IPS-18a (cell line): ENCODE data around the gene FAM20C.

Experiments
- H3K27ac ChIP-seq: one replicate; pipeline ENCODE4 v1.5.1; 2013; ENCODE audit warnings: low read length
- H3K27me3 ChIP-seq: one replicate; pipeline ENCODE4 v1.6.1; 2013; ENCODE audit warnings: mild to moderate bottlenecking, low read length; ENCODE audit not compliant: control insufficient read depth, insufficient read depth
- H3K36me3 ChIP-seq: one replicate; pipeline ENCODE4 v1.6.1; 2013; ENCODE audit warnings: low read depth, low read length; ENCODE audit not compliant: control insufficient read depth
- H3K4me1 ChIP-seq: one replicate; pipeline ENCODE4 v1.6.1; 2013; ENCODE audit warnings: low read depth, low read length; ENCODE audit not compliant: control insufficient read depth
- H3K4me3 ChIP-seq: one replicate; pipeline ENCODE4 v1.5.1; 2013; ENCODE audit warnings: low read length
- H3K9ac ChIP-seq: one replicate; pipeline ENCODE4 v1.6.1; 2013; ENCODE audit warnings: mild to moderate bottlenecking, low read length, moderate library complexity
- H3K9me3 ChIP-seq: one replicate; pipeline ENCODE4 v1.6.1; 2013; ENCODE audit warnings: low read depth, low read length; ENCODE audit not compliant: control insufficient read depth

FAM20C gene

DNA sequence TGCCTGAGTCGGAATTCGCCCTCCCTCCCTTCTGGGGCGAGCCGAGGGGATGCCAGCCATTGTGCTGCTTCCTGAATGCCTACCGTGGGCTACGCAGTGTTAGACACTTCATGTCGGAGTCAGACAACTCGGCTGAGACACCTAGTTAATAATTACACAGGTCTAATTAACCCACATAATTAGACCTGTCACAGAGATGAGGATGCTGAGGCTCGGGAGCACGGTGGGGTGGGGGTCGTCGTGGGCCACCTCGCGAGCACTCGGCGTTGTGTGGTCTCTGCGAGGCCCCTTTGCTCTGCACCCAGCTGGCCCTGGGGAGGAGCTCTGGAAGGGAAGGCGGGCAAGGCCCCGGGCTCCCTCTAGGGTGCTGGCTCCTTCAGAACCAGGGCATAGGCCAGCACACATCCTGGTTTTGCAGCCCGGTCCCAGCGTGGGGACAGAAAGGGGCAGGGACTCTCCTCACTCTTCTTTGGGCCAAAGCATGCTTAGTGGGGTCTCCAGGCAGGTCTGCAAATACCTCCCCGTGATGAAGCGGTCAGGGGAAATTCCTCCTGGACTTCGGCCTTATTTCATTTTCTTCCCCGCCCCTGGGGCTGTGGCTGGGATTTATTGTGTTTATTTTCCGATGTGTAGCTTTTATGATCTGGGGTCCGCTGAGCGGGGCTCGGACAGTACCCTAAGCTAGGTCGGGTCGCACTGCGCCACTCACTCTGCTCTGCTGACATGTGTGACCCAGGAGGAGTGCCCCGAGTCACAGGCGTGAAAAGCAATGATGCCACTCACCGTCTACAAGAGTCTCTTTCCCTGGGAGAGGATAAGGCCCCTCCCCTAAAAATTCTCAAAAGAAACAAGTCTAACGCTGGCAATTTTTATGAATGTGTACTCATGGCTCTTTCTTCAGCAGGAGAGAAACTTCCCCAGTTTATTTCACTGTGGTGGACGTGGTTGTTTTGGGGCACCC, 92.7 kb downstream of the FAM20C start:
- H3K36me3 ChIP-seq = no peaks in the 10 kb centered on the region
- H3K27me3 ChIP-seq = peaks cover 30% of the 10 kb centered on the region
- no peak overlapping the region for H3K9ac ChIP-seq
- H3K4me3 ChIP-seq = no peak overlapping the region
- no peaks in the 10 kb centered on the region for H3K9me3 ChIP-seq
- no peak overlapping the region for H3K27ac ChIP-seq
- no peaks in the 10 kb centered on the region for H3K4me1 ChIP-seq

DNA sequence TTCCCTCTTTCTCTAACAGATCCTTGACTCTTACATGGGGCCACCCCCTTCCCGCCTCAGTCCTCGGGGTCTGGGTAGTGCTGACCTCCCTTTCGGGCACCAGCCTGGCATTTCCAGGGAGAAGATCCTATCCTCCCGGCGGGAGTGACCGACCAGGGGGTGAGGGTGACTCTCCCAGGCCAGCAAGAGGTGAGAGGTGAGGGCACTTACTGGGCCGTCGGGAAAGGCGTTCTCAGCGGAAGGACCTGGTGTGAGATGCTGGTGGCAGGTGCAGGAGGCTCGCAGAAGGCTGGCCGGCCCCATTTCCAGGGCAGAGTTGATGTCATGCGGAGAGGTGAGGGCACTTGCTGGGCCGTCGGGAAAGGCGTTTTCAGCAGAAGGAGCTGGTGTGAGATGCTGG, 93.4 kb downstream of the FAM20C start:
- Histone ChIP-seq H3K9me3 (no peaks in the 10 kb centered on the region), H3K9ac (no peak overlapping the region), H3K27me3 (peaks cover 37% of the 10 kb centered on the region), H3K36me3 (no peaks in the 10 kb centered on the region), H3K4me1 (no peaks in the 10 kb centered on the region), H3K4me3 (no peak overlapping the region), H3K27ac (no peak overlapping the region)

DNA sequence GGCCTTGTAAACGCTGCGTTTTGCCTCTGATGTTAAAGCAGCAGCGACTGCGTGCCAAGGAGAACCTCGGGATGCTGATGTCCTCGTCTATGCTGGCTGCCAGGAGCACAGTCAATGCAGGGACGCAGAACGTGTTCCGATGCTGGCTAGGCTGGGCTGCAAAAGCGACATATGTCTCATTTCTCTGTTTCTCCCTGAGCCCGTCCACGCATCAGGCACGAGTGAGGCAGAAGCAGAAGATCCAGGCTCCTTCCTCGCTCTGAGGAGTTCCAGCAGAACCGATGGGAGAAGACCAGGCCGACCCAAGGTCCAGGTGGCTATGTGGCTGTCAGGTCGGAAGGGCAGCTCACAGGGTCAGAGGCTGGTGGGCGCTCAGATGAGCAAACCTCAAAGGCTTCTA, 93.9 kb downstream of the FAM20C start:
- Histone ChIP-seq H3K9me3 (no peaks in the 10 kb centered on the region), H3K27me3 (peaks cover 42% of the 10 kb centered on the region), H3K4me1 (no peaks in the 10 kb centered on the region), H3K27ac (no peak overlapping the region), H3K9ac (no peak overlapping the region), H3K4me3 (no peak overlapping the region), H3K36me3 (no peaks in the 10 kb centered on the region)

DNA sequence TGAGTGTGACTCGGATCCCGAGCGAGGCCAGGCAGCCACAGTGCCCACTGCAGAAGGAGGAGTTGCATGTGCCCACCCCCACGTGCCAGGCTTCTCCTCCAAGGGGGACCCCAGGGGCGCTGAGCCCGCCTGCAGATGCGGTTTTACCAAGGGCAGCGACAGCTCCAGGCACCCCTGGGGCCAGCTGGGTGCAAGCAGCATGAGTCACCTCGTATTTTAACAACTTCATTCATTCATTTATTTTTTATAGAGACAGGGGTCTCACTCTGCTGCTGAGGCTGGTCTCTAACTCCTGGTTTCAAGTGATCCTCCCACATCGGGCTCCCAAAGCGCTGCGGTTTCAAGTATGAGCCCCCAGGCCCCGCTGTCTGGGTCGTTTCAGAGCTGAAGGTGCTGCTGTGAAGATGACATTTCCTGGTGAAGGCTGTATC, 96.3 kb downstream of the FAM20C start:
- Histone ChIP-seq H3K4me1 (no peaks in the 10 kb centered on the region), H3K9ac (no peak overlapping the region), H3K36me3 (no peaks in the 10 kb centered on the region), H3K27ac (no peak overlapping the region), H3K4me3 (no peak overlapping the region), H3K9me3 (no peaks in the 10 kb centered on the region), H3K27me3 (peaks cover 65% of the 10 kb centered on the region)

DNA sequence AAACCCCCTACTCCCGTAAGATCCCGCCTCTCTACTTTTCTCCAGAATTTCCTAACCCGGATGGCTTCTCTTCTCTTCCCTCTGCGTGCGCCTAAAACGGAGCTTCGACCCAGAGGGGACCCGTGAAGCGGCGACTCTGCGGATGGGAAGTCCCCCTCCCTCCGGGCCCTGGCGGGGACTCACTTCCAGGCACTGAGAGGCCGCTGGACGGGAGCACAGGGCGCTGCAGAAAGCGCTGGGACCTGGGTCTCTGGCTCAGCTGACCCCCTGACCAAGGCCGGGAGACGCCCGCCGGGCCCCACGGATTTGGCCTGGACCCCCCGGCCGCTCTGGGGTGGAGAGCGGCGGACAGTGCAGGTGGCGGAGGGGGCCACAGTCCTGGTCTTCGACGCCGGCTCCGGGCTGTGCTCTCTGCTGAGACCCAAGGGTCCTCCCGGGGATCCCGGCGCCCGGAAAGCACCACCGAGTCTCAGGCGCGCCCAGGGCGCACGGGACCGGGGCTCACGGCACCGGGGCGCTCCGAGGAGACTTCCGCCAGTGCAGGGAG, 96.9 kb downstream of the FAM20C start:
- Histone ChIP-seq H3K4me3 (no peak overlapping the region), H3K36me3 (no peaks in the 10 kb centered on the region), H3K4me1 (no peaks in the 10 kb centered on the region), H3K27me3 (peaks cover 65% of the 10 kb centered on the region), H3K27ac (no peak overlapping the region), H3K9ac (no peak overlapping the region), H3K9me3 (no peaks in the 10 kb centered on the region)

DNA sequence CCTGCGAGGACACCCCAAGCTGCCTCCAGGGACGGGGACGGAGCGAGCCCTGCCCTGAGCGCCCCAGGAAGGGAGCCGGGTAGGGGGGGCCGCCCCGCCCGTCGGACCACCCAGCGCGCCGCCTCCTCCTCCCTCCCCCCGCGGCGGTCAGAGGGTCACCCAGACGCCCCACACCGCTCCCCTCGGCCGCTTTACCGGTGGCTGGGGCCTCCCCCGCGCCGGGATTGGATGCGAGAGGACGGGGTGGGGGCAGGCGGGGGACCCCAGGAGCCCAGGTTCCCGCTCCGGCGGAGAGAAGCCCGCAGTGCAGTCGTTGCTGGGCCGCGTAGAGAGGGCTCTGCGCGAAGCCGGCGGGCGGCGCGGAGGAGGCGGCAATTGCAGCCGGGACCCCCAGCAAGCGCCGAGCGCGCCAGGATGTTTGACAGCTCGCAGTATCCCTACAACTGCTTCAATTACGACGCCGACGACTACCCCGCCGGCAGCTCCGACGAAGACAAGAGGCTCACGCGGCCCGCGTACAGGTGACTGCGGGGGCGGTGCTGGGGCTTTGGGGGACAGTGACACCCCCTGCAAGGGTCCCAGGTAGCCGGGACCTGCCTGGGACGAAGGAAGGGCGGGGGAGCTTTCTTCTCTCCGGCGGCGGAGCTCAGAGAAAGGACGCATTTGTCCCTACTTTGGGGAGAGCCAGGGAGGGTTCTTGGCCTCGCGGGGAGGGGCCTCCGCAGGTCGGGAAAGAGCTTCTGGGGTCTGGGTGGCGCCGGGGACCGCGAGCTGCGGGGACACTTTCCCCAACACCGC, 97.6 kb downstream of the FAM20C start, which contains the start of gene FOXL3:
Gene FOXL3 (plus strand): TSS at position 415 of the 798 bp plus-strand sequence. CDS start 0 bp downstream, at position 415.
- no peaks in the 10 kb centered on the region for H3K4me1 ChIP-seq
- H3K9ac ChIP-seq = no peak within 1 kb of the TSS
- peaks cover 65% of the 10 kb centered on the region for H3K27me3 ChIP-seq
- H3K4me3 ChIP-seq = no peak within 1 kb of the TSS
- H3K9me3 ChIP-seq = no peaks in the 10 kb centered on the region
- no peaks in the 10 kb centered on the region for H3K36me3 ChIP-seq
- no peak within 1 kb of the TSS for H3K27ac ChIP-seq

DNA sequence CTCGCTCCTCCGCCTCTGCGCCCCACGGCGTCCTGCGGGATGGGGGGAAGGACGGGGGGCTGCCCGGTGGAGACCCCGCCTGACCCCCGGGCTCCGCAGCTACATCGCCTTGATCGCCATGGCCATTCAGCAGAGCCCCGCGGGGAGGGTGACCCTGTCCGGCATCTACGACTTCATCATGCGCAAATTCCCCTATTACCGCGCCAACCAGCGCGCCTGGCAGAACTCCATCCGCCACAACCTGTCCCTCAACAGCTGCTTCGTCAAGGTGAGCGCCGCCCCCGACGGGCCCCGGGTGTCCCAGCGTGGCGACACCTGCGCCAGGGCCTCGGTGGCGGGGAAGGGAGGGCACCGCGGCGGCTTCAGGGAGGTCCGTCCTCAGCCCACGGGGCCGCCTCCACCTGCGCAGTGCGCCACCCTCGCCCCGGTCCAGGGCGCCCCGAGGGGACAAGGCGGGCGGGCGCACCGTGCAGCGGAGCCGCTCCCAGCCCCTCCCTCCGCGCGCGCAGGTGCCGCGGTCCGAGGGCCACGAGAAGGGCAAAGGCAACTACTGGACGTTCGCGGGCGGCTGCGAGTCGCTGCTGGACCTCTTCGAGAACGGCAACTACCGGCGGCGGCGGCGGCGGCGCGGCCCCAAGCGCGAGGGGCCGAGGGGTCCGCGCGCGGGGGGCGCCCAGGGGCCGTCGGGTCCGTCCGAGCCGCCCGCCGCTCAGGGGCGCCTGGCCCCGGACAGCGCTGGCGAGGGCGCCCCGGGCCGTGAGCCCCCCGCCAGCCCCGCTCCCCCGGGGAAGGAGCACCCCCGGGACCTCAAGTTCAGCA, 98.4 kb downstream of the FAM20C start:
- H3K4me3 ChIP-seq = no peak overlapping the region
- peaks cover 65% of the 10 kb centered on the region for H3K27me3 ChIP-seq
- no peak overlapping the region for H3K9ac ChIP-seq
- H3K4me1 ChIP-seq = no peaks in the 10 kb centered on the region
- H3K9me3 ChIP-seq = no peaks in the 10 kb centered on the region
- no peak overlapping the region for H3K27ac ChIP-seq
- H3K36me3 ChIP-seq = no peaks in the 10 kb centered on the region

DNA sequence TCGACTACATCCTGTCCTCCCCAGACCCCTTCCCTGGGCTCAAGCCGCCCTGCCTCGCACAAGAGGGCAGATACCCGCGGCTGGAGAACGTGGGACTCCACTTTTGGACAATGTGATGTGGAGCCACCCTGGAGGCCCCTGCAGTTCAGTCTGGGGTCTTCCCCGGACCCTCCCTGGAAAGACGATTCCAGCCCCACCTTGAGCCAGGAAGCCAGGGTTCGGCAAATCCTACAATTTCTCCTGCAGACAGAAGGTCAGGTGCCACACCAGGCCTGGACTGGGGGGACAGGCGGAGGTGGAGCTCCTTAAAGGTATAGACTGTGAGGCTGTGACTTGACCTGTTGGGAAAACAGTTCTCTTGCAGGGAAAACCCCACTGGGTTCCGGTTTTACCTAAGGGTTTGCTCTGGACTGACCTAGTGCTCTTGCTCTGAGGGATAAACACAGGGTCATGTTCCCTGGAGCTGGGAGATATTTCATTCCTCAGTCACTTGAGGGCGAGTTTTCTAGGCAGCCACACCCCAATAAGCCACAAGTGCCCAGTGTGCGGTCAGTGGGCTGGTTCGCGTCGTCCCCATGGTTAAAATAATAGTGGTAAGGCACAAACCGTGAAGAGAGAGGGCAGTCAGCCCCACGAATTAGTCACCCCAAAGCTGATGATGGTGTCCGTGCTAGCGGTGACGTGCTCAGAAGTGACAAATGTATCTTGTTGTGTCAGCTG, 99.2 kb downstream of the FAM20C start:
- Histone ChIP-seq H3K36me3 (no peaks in the 10 kb centered on the region), H3K4me1 (no peaks in the 10 kb centered on the region), H3K9ac (no peak overlapping the region), H3K27ac (no peak overlapping the region), H3K9me3 (no peaks in the 10 kb centered on the region), H3K27me3 (peaks cover 65% of the 10 kb centered on the region), H3K4me3 (no peak overlapping the region)

DNA sequence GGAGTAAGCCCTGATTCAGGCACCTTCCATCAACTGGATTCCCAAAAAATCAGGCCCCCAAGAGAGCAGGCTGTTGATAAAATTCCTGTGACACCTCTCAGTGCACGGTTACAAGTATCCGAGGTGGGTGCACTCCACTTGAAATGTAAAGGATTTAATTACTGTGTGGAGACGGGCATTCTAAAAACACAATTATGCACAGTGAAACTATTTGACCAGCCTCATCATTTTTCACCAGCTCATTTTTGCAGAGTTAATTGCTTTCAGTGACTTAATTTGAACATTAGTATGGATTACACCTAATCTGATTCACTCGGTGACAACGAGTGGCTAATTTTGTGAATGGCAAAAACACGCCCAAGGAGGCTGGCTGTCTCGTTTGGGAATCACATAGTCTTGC, 99.9 kb downstream of the FAM20C start:
- H3K9me3 ChIP-seq = no peaks in the 10 kb centered on the region
- peaks cover 63% of the 10 kb centered on the region for H3K27me3 ChIP-seq
- H3K36me3 ChIP-seq = no peaks in the 10 kb centered on the region
- H3K4me1 ChIP-seq = no peaks in the 10 kb centered on the region
- no peak overlapping the region for H3K9ac ChIP-seq
- H3K4me3 ChIP-seq = no peak overlapping the region
- H3K27ac ChIP-seq = no peak overlapping the region

DNA sequence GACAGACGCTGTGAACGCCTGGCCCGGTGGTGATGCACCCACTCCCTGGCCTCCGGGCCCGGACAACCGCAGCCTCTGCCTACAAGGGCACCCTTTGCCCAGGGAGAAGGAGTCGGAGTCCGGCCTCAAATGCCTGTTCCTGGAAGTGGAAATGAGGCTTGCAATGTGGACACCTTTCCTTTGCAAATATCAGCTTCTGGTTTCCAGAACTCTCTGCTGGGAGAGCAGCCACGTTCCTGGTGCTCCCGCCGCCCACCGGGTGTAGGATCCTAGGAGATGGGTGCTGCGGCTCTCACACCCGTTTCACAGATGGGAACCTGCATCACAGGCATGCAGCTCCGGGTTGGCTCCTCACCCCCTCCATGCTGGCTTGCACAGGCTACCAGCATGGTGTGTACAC, 100.5 kb downstream of the FAM20C start:
- H3K27ac ChIP-seq = no peak overlapping the region
- H3K9ac ChIP-seq = no peak overlapping the region
- no peaks in the 10 kb centered on the region for H3K36me3 ChIP-seq
- H3K4me1 ChIP-seq = no peaks in the 10 kb centered on the region
- peaks cover 57% of the 10 kb centered on the region for H3K27me3 ChIP-seq
- H3K4me3 ChIP-seq = no peak overlapping the region
- no peaks in the 10 kb centered on the region for H3K9me3 ChIP-seq
